OCI-LY7 (cell line): ENCODE results near the gene NOL3. TPM values are rescaled to one million over a fixed set of nuclear protein-coding genes. Genes with fewer than 3 reads are reported as not detected.

Source experiments
- BruUV-seq: library from RNA; stranded (reverse); fragments of 400-500 nt; replicated peaks from 2 replicates; lab custom pipeline; 2021; lab: Mats Ljungman, UMichigan
- CTCF ChIA-PET: fragments of 300-600 bp; sonication (Branson Sonifier 250); formaldehyde crosslinking; loops from one replicate; lab custom pipeline; 2022; ENCODE audit warnings: antibody characterized with exemption; ENCODE audit not compliant: unreplicated experiment; lab: Charles Lee
- POLR2A ChIA-PET: fragments of 300-600 bp; sonication (Branson Sonifier 250); formaldehyde crosslinking; loops from one replicate; lab custom pipeline; 2022; ENCODE audit warnings: antibody characterized with exemption; lab: Charles Lee
- DNase-seq: peaks from one replicate; pipeline ENCODE4 v3.0.0-alpha.2; 2015; ENCODE audit warnings: low spot score
- H2AFZ ChIP-seq: fragments of 200-600 bp; sonication (generic), shearing (Covaris generic); 2 replicates; pipeline ENCODE4 v1.6.1; 2014; ENCODE audit warnings: mild to moderate bottlenecking, antibody characterized with exemption, low read length, moderate library complexity
- H3K27ac ChIP-seq: fragments of 200-600 bp; sonication (generic); 2 replicates; pipeline ENCODE4 v1.5.1; 2014; ENCODE audit warnings: mixed run types, low read depth, mild to moderate bottlenecking, moderate library complexity, low read length, inconsistent platforms; ENCODE audit not compliant: poor library complexity, severe bottlenecking
- H3K36me3 ChIP-seq: fragments of 200-600 bp; sonication (generic); 2 replicates; pipeline ENCODE4 v1.6.1; 2014; ENCODE audit warnings: mild to moderate bottlenecking, antibody characterized with exemption, low read length, moderate library complexity, mixed read lengths; ENCODE audit not compliant: insufficient read depth
- H3K4me1 ChIP-seq: fragments of 200-600 bp; sonication (generic); 2 replicates; pipeline ENCODE4 v1.5.1; 2014; ENCODE audit warnings: mild to moderate bottlenecking, low read length; ENCODE audit not compliant: insufficient read depth, poor library complexity, severe bottlenecking
- H3K4me2 ChIP-seq: fragments of 200-600 bp; sonication (generic); 2 replicates; pipeline ENCODE4 v1.6.1; 2014; ENCODE audit warnings: mild to moderate bottlenecking, low read length
- H3K4me3 ChIP-seq: fragments of 200-600 bp; sonication (generic); 2 replicates; pipeline ENCODE4 v1.5.1; 2014; ENCODE audit warnings: mild to moderate bottlenecking, low read depth, low read length; ENCODE audit not compliant: poor library complexity, severe bottlenecking
- H3K79me2 ChIP-seq: fragments of 200-600 bp; sonication (generic); 2 replicates; pipeline ENCODE4 v1.6.1; 2016; ENCODE audit warnings: low read depth, mild to moderate bottlenecking, low read length, moderate library complexity, mixed read lengths; ENCODE audit not compliant: insufficient read depth
- H3K9me2 ChIP-seq: fragments of 200-600 bp; sonication (generic); 2 replicates; pipeline ENCODE4 v1.6.1; 2016; ENCODE audit warnings: mild to moderate bottlenecking, low read length, mixed read lengths; ENCODE audit not compliant: insufficient read depth
- H3K9me3 ChIP-seq: fragments of 200-600 bp; sonication (generic); 2 replicates; pipeline ENCODE4 v1.6.1; 2014; ENCODE audit warnings: mild to moderate bottlenecking, mixed run types, low read length, mixed read lengths
- H4K20me1 ChIP-seq: fragments of 200-600 bp; sonication (generic); 2 replicates; pipeline ENCODE4 v1.6.1; 2014; ENCODE audit warnings: mild to moderate bottlenecking, antibody characterized with exemption, low read length, moderate library complexity, mixed read lengths; ENCODE audit not compliant: insufficient read depth
- CTCF ChIP-seq: fragments of 200-600 bp; sonication (generic); conservative IDR thresholded peaks from 2 replicates; pipeline ENCODE4 v1.5.1; 2014; ENCODE audit warnings: mild to moderate bottlenecking, antibody characterized with exemption, low read length, moderate library complexity, mixed read lengths
- EZH2phosphoT487 ChIP-seq: fragments of 200-600 bp; sonication (generic); IDR thresholded peaks from 2 replicates; pipeline ENCODE4 v1.6.1; 2018; ENCODE audit warnings: low read depth, borderline replicate concordance, mild to moderate bottlenecking, mixed run types, antibody characterized with exemption, low read length, moderate library complexity, mixed read lengths
- intact Hi-C: fragments of 100-400 bp; cut with micrococcal nuclease; formaldehyde crosslinking; loops from one replicate; pipeline ENCODE4 v1.10.0; 2022; ENCODE audit not compliant: unreplicated experiment
- total RNA-seq, 2 experiments: library from RNA; depleted of rRNA in 1 of 2; stranded (reverse); fragments of >200 nt in 1 of 2; shearing (Covaris generic) in 1 of 2; gene quantifications; 2 replicates each; pipeline ENCODE4 v1.2.3, GENCODE V29; 2014 to 2022

Gene NOL3
- total RNA-seq, 2 experiments from 2014 or later: 2.2 to 4.4 TPM

- Histone ChIP-seq H3K36me3 (peaks cover 78% of the 10 kb centered on the region), H2AFZ (no peak overlapping the region), H3K4me3 (no peak overlapping the region), H3K27ac (no peak overlapping the region), H3K4me2 (no peak overlapping the region), H3K9me3 (no peaks in the 10 kb centered on the region), H4K20me1 (no peaks in the 10 kb centered on the region), H3K79me2 (no peaks in the 10 kb centered on the region), H3K9me2 (no peaks in the 10 kb centered on the region), H3K4me1 (no peaks in the 10 kb centered on the region)
- DNase-seq: no peak
- ChIA-PET CTCF (no interaction called here), POLR2A (no interaction called here)
- TF ChIP-seq EZH2phosphoT487 (no peak), CTCF (no peak)
- no TSS peak for BruUV-seq
- intact Hi-C loops: no loop called here
These were observed 24.6 kb upstream of the NOL3 start for GRCh38 chr16:67145746-67146145.

GRCh38 chr16:67146523-67147357 is 23.6 kb upstream of the NOL3 start:
- ChIA-PET CTCF (no interaction called here), POLR2A (no interaction called here)
- Histone ChIP-seq H3K4me1 (no peaks in the 10 kb centered on the region), H3K9me3 (no peaks in the 10 kb centered on the region), H3K4me3 (no peak overlapping the region), H2AFZ (no peak overlapping the region), H4K20me1 (no peaks in the 10 kb centered on the region), H3K9me2 (no peaks in the 10 kb centered on the region), H3K79me2 (no peaks in the 10 kb centered on the region), H3K36me3 (peaks cover 68% of the 10 kb centered on the region), H3K27ac (no peak overlapping the region), H3K4me2 (no peak overlapping the region)
- TF ChIP-seq EZH2phosphoT487 (no peak), CTCF (peak; percentile 38; the same call in 1 of the 2 replicates)
- DNase-seq: no peak
- intact Hi-C loops: no loop called here
- BruUV-seq: no TSS peak
